ENCODE results near the gene ANTXRL. TPM values are rescaled to one million over a fixed set of nuclear protein-coding genes. Genes with fewer than 3 reads are reported as not detected.

Gene ANTXRL
- total RNA-seq (2014; rRNA removed): not detected in 2 replicates
- Bru-seq, nascent RNA: percentile 4 among the genes with signal in this experiment
- percentile 3 among the genes with signal in this experiment for BruChase-seq, experiment 1, labeled RNA remaining after a 6-hour chase
- BruChase-seq, experiment 2, labeled RNA remaining after a 2-hour chase: not detected
- long read RNA-seq, partial matches to known transcripts: 0 of 1 reads
- long read RNA-seq, other reads (novel, unspliced or antisense): 1 of 1 reads

GRCh38 chr10:46286991-46287693 is at the start of gene ANTXRL:
Gene ANTXRL, plus strand, starts transcription at chr10:46286997. Its CDS starts 266 bp downstream, at chr10:46287263.
- intact Hi-C loops (cut with micrococcal nuclease): no loop called here
- Histone ChIP-seq H3K9ac (ENCODE audit: low read length) (no peak within 1 kb of the TSS), H3K4me1 (ENCODE audit: insufficient read depth, low read length) (no peaks in the 10 kb centered on the region), H3K79me2 (ENCODE audit: low read length) (no peaks in the 10 kb centered on the region), H3K4me2 (ENCODE audit: low read length) (no peak within 1 kb of the TSS), H2AFZ (ENCODE audit: low read length) (no peak within 1 kb of the TSS), H3K9me3 (ENCODE audit: low read length) (no peaks in the 10 kb centered on the region), H3K27me3 (ENCODE audit: low read length) (no peaks in the 10 kb centered on the region; the same call in 1 of the 2 replicates), H3K4me3 (ENCODE audit: low read length) (no peak within 1 kb of the TSS), H3F3A (ENCODE audit: low read length, unreplicated experiment) (no peaks in the 10 kb centered on the region), H3K27ac (ENCODE audit: low read length) (no peak within 1 kb of the TSS), H3K36me3 (ENCODE audit: low read depth, low read length) (no peaks in the 10 kb centered on the region), H3K9me2 (replicated peaks; ENCODE audit: low read length) (no peaks in the 10 kb centered on the region), H4K20me1 (ENCODE audit: low read length) (no peaks in the 10 kb centered on the region)
- TF ChIP-seq EZH2 (IDR thresholded peaks at IDR 0.05; ENCODE audit: low read length, unreplicated experiment) (no peak), CTCF (conservative IDR thresholded peaks at IDR 0.05; ENCODE audit: low read depth, low read length) (no peak)
- CTCF ChIA-PET: no interaction called here
- POLR2A ChIA-PET (ENCODE audit: unreplicated experiment): no interaction called here
- DNase-seq (no peak), ATAC-seq (no peak)
- BruUV-seq (replicated peaks): no TSS peak

- DNase-seq: no peak
- no peaks in the 10 kb centered on the region for H3K4me1 ChIP-seq (ENCODE audit: insufficient read depth, low read length)
- no peak overlapping the region for H3K4me2 ChIP-seq (ENCODE audit: low read length)
- no peaks in the 10 kb centered on the region for H3K79me2 ChIP-seq (ENCODE audit: low read length)
- CTCF ChIA-PET: no interaction called here
- no peaks in the 10 kb centered on the region for H3K36me3 ChIP-seq (ENCODE audit: low read depth, low read length)
- no peaks in the 10 kb centered on the region for H3K9me2 ChIP-seq (replicated peaks; ENCODE audit: low read length)
- H3K27me3 ChIP-seq (ENCODE audit: low read length): no peaks in the 10 kb centered on the region
- no peaks in the 10 kb centered on the region for H4K20me1 ChIP-seq (ENCODE audit: low read length)
- POLR2A ChIA-PET (ENCODE audit: unreplicated experiment): no interaction called here
- intact Hi-C loops (cut with micrococcal nuclease): no loop called here
- no peaks in the 10 kb centered on the region for H3K9me3 ChIP-seq (ENCODE audit: low read length)
- BruUV-seq (replicated peaks): no TSS peak
- H3K4me3 ChIP-seq (ENCODE audit: low read length): no peak overlapping the region
- no peak overlapping the region for H3K9ac ChIP-seq (ENCODE audit: low read length)
- H3F3A ChIP-seq (ENCODE audit: low read length, unreplicated experiment): no peaks in the 10 kb centered on the region
- H3K27ac ChIP-seq (ENCODE audit: low read length): no peak overlapping the region
- ATAC-seq: no peak
- H2AFZ ChIP-seq (ENCODE audit: low read length): no peak overlapping the region
- no peak for TF ChIP-seq EZH2 (IDR thresholded peaks at IDR 0.05; ENCODE audit: low read length, unreplicated experiment)
- no peak for TF ChIP-seq EZH2phosphoT487 (IDR thresholded peaks at IDR 0.05; ENCODE audit: borderline replicate concordance, low read length)
- TF ChIP-seq CTCF (conservative IDR thresholded peaks at IDR 0.05; ENCODE audit: low read depth, low read length): no peak
Measured at GRCh38 chr10:46237815-46238510, 48.8 kb upstream of the ANTXRL start.

Measured in PC-3 (cell line).